Loucy (cell line): ENCODE measurements around the gene DTX1.

Source experiments
- EZH2phosphoT487 ChIP-seq: fragments of 200-600 bp; IDR thresholded peaks from 2 replicates; pipeline ENCODE4 v1.6.1; 2018; ENCODE audit warnings: antibody characterized with exemption, mild to moderate bottlenecking, moderate library complexity, borderline replicate concordance
- TF ChIP-seq, protein P1 (sequence below): fragments of 200-600 bp; sonication (generic); conservative IDR thresholded peaks from 2 replicates; pipeline ENCODE4 v1.5.1; 2014; ENCODE audit warnings: mild to moderate bottlenecking, antibody characterized with exemption, low read length

DNA sequence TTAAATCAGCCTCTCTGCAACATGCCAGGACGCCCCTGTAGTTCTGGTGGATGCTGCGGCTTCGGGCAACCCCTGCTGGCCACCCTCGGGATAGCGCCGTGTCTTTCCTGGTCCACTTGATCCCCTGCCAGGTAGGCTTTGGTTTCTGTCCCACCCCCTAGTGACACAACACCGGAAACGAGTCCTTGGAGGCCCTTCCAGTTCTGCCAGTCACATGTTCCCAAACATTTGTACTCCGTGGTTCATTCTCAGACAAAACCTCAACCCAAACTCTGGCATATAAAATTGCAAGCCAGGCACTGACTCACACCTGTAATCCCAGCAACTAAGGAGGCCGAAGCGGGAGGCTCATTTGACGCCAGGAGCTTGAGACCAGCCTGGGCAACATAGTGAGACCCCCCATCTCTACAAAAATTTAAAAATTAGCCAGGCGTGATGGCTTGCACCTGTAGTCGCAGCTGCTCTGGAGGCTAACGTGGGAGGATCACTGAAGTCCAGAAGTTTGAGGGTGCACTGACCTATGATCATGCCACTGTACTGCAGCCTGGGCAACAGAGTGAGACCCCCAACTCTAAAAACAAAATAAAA is 42.0 kb downstream of the DTX1 start:
- TF ChIP-seq, protein P1, sequence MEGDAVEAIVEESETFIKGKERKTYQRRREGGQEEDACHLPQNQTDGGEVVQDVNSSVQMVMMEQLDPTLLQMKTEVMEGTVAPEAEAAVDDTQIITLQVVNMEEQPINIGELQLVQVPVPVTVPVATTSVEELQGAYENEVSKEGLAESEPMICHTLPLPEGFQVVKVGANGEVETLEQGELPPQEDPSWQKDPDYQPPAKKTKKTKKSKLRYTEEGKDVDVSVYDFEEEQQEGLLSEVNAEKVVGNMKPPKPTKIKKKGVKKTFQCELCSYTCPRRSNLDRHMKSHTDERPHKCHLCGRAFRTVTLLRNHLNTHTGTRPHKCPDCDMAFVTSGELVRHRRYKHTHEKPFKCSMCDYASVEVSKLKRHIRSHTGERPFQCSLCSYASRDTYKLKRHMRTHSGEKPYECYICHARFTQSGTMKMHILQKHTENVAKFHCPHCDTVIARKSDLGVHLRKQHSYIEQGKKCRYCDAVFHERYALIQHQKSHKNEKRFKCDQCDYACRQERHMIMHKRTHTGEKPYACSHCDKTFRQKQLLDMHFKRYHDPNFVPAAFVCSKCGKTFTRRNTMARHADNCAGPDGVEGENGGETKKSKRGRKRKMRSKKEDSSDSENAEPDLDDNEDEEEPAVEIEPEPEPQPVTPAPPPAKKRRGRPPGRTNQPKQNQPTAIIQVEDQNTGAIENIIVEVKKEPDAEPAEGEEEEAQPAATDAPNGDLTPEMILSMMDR = peak; percentile 93
- TF ChIP-seq EZH2phosphoT487 = no peak
